Right lobe of liver (tissue), 4 donors: Measurements from ENCODE around the gene ACSBG1.

ENCODE experiments used
- CTCF ChIP-seq, 4 donors: fragments of 200-600 bp in 3 of 4; fragments of 450-650 bp in 1 of 4; IDR thresholded peaks; one replicate each; pipeline versions ENCODE4 v1.5.1 to v1.8.0; 2016 to 2022; ENCODE audit warnings: antibody characterized with exemption in 4 of 4, mild to moderate bottlenecking in 2 of 4
- POLR2A ChIP-seq: fragments of 450-650 bp; IDR thresholded peaks from one replicate; pipeline ENCODE4 v1.6.1; 2017; ENCODE audit warnings: antibody characterized with exemption, mild to moderate bottlenecking
- donor health status: DM: no; HTN: no; CAD: no.
- donor health status: DM: no; HTN: no; CAD: no.
- donor health status: DM: no; HTN: yes; CAD: no.

GRCh38 chr15:78272316-78272715 is 38.0 kb upstream of the ACSBG1 start:
- TF ChIP-seq CTCF (IDR thresholded peaks at IDR 0.05) (no peak), POLR2A (no peak)
